Neural progenitor cell (in vitro differentiated cells): ENCODE results near the gene FRYL. TPM values are rescaled to one million over a fixed set of nuclear protein-coding genes. Genes with fewer than 3 reads are reported as not detected.

Experiments used
- DNase-seq: peaks from one replicate; pipeline ENCODE4 v3.0.0-alpha.2; 2016; ENCODE audit warnings: low spot score
- H2AFZ ChIP-seq: fragments of 200-600 bp; sonication (generic); replicated peaks from 2 replicates; pipeline ENCODE4 v1.6.1; 2016; ENCODE audit warnings: antibody characterized with exemption
- H3F3A ChIP-seq: fragments of 200-600 bp; sonication (generic); 2 replicates; pipeline ENCODE4 v1.6.1; 2016; ENCODE audit warnings: antibody characterized with exemption, low read depth
- H3K27ac ChIP-seq: fragments of 200-600 bp; sonication (generic); 2 replicates; pipeline ENCODE4 v1.5.1; 2016; ENCODE audit warnings: mild to moderate bottlenecking
- H3K27me3 ChIP-seq: fragments of 200-600 bp; sonication (generic); 2 replicates; pipeline ENCODE4 v1.6.1; 2016; ENCODE audit warnings: mild to moderate bottlenecking, moderate library complexity
- H3K36me3 ChIP-seq: fragments of 200-600 bp; sonication (generic); 2 replicates; pipeline ENCODE4 v1.5.1; 2016
- H3K4me1 ChIP-seq: fragments of 200-600 bp; sonication (generic); 2 replicates; pipeline ENCODE4 v1.6.1; 2016; ENCODE audit warnings: mixed run types
- H3K4me2 ChIP-seq: fragments of 200-600 bp; sonication (generic); 2 replicates; pipeline ENCODE4 v1.6.1; 2016
- H3K4me3 ChIP-seq: fragments of 200-600 bp; sonication (generic); 2 replicates; pipeline ENCODE4 v1.5.1; 2016
- H3K79me2 ChIP-seq: fragments of 200-600 bp; sonication (generic); 2 replicates; pipeline ENCODE4 v1.6.1; 2016; ENCODE audit warnings: low read depth
- H3K9ac ChIP-seq: fragments of 200-600 bp; sonication (generic); 2 replicates; pipeline ENCODE4 v1.6.1; 2016
- H3K9me3 ChIP-seq: fragments of 200-600 bp; sonication (generic); 2 replicates; pipeline ENCODE4 v1.5.1; 2016; ENCODE audit warnings: low read depth
- H4K20me1 ChIP-seq: fragments of 200-600 bp; sonication (generic); 2 replicates; pipeline ENCODE4 v1.6.1; 2016; ENCODE audit warnings: low read depth
- H3K27ac Mint-ChIP-seq: 3 replicates; pipeline ENCODE4 v1.8.0; 2021; ENCODE audit warnings: mixed read lengths
- H3K27me3 Mint-ChIP-seq: 2 replicates; pipeline ENCODE4 v1.8.0; 2022; ENCODE audit warnings: low read depth, mild to moderate bottlenecking, inconsistent platforms, moderate library complexity, mixed read lengths; ENCODE audit not compliant: insufficient read depth
- H3K36me3 Mint-ChIP-seq: 3 replicates; pipeline ENCODE4 v1.8.0; 2021; ENCODE audit warnings: mixed read lengths
- H3K4me1 Mint-ChIP-seq: 3 replicates; pipeline ENCODE4 v1.8.0; 2021; ENCODE audit warnings: mixed read lengths
- H3K4me3 Mint-ChIP-seq: 3 replicates; pipeline ENCODE4 v1.8.0; 2021; ENCODE audit warnings: mild to moderate bottlenecking, moderate library complexity, mixed read lengths
- H3K9me3 Mint-ChIP-seq: 3 replicates; pipeline ENCODE4 v1.8.0; 2020; ENCODE audit warnings: mixed read lengths
- CTCF ChIP-seq: fragments of 200-600 bp; sonication (generic); IDR thresholded peaks from 2 replicates; pipeline ENCODE4 v1.5.1; 2017; ENCODE audit warnings: antibody characterized with exemption, mild to moderate bottlenecking
- EZH2 ChIP-seq: fragments of 200-600 bp; sonication (generic); IDR thresholded peaks from 2 replicates; pipeline ENCODE4 v1.6.1; 2017; ENCODE audit warnings: antibody characterized with exemption, mild to moderate bottlenecking, moderate library complexity
- EZH2phosphoT487 ChIP-seq: fragments of 200-600 bp; sonication (generic); IDR thresholded peaks from 2 replicates; pipeline ENCODE4 v1.6.1; 2017; ENCODE audit warnings: antibody characterized with exemption
- total RNA-seq: library from RNA; depleted of rRNA; stranded (reverse); fragments of >200 nt; gene quantifications from 2 replicates; pipeline ENCODE4 v1.2.3, GENCODE V29; 2015; ENCODE audit warnings: low replicate concordance

Gene FRYL
- total RNA-seq, 1 donor from 2014 or later, result 70.5 TPM

- Histone ChIP-seq H3K27me3 (peaks cover 80% of the 10 kb centered on the region), H3K36me3 (no peaks in the 10 kb centered on the region), H3K4me2 (peak overlapping the region; percentile 80), H4K20me1 (no peaks in the 10 kb centered on the region), H3F3A (peaks cover 30% of the 10 kb centered on the region), H3K4me1 (peaks cover 7% of the 10 kb centered on the region), H3K79me2 (no peaks in the 10 kb centered on the region), H3K4me3 (no peak overlapping the region), H3K9me3 (no peaks in the 10 kb centered on the region), H2AFZ (peak overlapping the region; percentile 93), H3K9ac (no peak overlapping the region), H3K27ac (no peak overlapping the region)
- no peaks in the 10 kb centered on the region for H3K4me1 Mint-ChIP-seq
- H3K36me3 Mint-ChIP-seq, result peaks cover 4% of the 10 kb centered on the region
- H3K4me3 Mint-ChIP-seq, result no peak overlapping the region
- H3K27me3 Mint-ChIP-seq, result peaks cover 34% of the 10 kb centered on the region
- peak; percentile 33 for DNase-seq
- H3K27ac Mint-ChIP-seq, result no peak overlapping the region
- H3K9me3 Mint-ChIP-seq, result peaks cover 3% of the 10 kb centered on the region
- TF ChIP-seq EZH2phosphoT487 (peak; percentile 84), CTCF (no peak), EZH2 (peak; percentile 94)
These were observed 289.2 kb downstream of the FRYL start for GRCh38 chr4:48490680-48491513.

- no peak within 1 kb of the TSS for H3K27ac Mint-ChIP-seq
- no peaks in the 10 kb centered on the region for H3K36me3 ChIP-seq
- H3K9me3 Mint-ChIP-seq, result peaks cover 3% of the 10 kb centered on the region
- peak; percentile 60 for DNase-seq
- no peak within 1 kb of the TSS for H3K27ac ChIP-seq
- no peaks in the 10 kb centered on the region for H3K4me1 Mint-ChIP-seq
- H3F3A ChIP-seq, result peaks cover 31% of the 10 kb centered on the region
- peaks cover 4% of the 10 kb centered on the region for H3K36me3 Mint-ChIP-seq
- peaks cover 31% of the 10 kb centered on the region for H3K27me3 Mint-ChIP-seq
- TF ChIP-seq EZH2phosphoT487 (peak; percentile 88), CTCF (no peak), EZH2 (peak; percentile 93)
- H4K20me1 ChIP-seq, result no peaks in the 10 kb centered on the region
- peaks cover 87% of the 10 kb centered on the region for H3K27me3 ChIP-seq
- peaks cover 7% of the 10 kb centered on the region for H3K4me1 ChIP-seq
- peak within 1 kb of the TSS; percentile 53 for H3K4me3 ChIP-seq
- H3K9ac ChIP-seq, result no peak within 1 kb of the TSS
- peak within 1 kb of the TSS; percentile 78 for H3K4me3 Mint-ChIP-seq
- no peaks in the 10 kb centered on the region for H3K79me2 ChIP-seq
- no peaks in the 10 kb centered on the region for H3K9me3 ChIP-seq
- peak within 1 kb of the TSS; percentile 80 for H3K4me2 ChIP-seq
- peak within 1 kb of the TSS; percentile 93 for H2AFZ ChIP-seq
These were observed 289.9 kb downstream of the FRYL start, which contains the start of gene ZAR1 for GRCh38 chr4:48490012-48490679. Gene ZAR1, plus strand, starts transcription at chr4:48490252. Its CDS starts 40 bp downstream, at chr4:48490292.

- Histone ChIP-seq H3K4me3 (peak overlapping the region; percentile 53), H4K20me1 (peaks cover 4% of the 10 kb centered on the region), H3K9ac (no peak overlapping the region), H3K4me1 (peaks cover 7% of the 10 kb centered on the region), H3K27me3 (peaks cover 92% of the 10 kb centered on the region), H2AFZ (peak overlapping the region; percentile 93), H3F3A (peaks cover 36% of the 10 kb centered on the region), H3K36me3 (no peaks in the 10 kb centered on the region), H3K27ac (no peak overlapping the region), H3K4me2 (peak overlapping the region; percentile 80), H3K9me3 (no peaks in the 10 kb centered on the region), H3K79me2 (no peaks in the 10 kb centered on the region)
- peak overlapping the region; percentile 78 for H3K4me3 Mint-ChIP-seq
- TF ChIP-seq EZH2 (no peak), EZH2phosphoT487 (no peak), CTCF (no peak)
- H3K27ac Mint-ChIP-seq, result no peak overlapping the region
- H3K27me3 Mint-ChIP-seq, result peaks cover 35% of the 10 kb centered on the region
- peaks cover 4% of the 10 kb centered on the region for H3K36me3 Mint-ChIP-seq
- DNase-seq, result no peak
- H3K9me3 Mint-ChIP-seq, result peaks cover 5% of the 10 kb centered on the region
- H3K4me1 Mint-ChIP-seq, result no peaks in the 10 kb centered on the region
These were observed 290.4 kb downstream of the FRYL start for GRCh38 chr4:48489683-48490011.
